ENCODE measurements around the gene ALDOA.

Gene ALDOA

GRCh38 chr16:30117768-30118167 is 52.2 kb downstream of the ALDOA start:
- no peaks in the 10 kb centered on the region for H3K9me3 ChIP-seq (ENCODE audit: control insufficient read depth, low read length)
- H3K4me1 ChIP-seq (ENCODE audit: control insufficient read depth, insufficient read depth, low read length) = peaks cover 93% of the 10 kb centered on the region
- peaks cover 20% of the 10 kb centered on the region for H3K36me3 ChIP-seq (ENCODE audit: control insufficient read depth, insufficient read depth, low read length)
- no peak overlapping the region for H3K9ac ChIP-seq (ENCODE audit: low read length)
- H3K4me3 ChIP-seq (ENCODE audit: low read length) = no peak overlapping the region
- no peaks in the 10 kb centered on the region for H3K27me3 ChIP-seq (ENCODE audit: control insufficient read depth, insufficient read depth, low read length)

DNA sequence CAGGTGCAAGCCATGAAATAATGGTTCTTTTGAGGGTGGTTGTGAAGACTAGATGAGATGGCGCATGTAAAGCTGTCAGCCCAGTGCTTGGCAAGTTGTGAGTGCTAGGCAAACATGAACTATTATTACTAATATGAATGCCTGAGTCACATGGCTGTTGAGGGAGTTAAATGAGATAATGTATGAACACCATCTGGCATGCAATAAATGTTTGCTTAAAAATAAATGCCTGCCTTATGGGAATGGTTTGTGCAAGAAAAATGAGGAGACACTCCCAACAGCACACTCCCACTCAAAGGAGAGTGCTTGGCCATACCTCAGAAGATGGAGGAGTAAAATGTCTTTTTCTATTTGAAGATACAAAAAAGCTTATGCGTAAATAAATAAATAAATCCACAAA is 53.9 kb downstream of the ALDOA start:
- Histone ChIP-seq H3K9me3 (ENCODE audit: control insufficient read depth, low read length) (no peaks in the 10 kb centered on the region), H3K4me3 (ENCODE audit: low read length) (no peak overlapping the region), H3K36me3 (ENCODE audit: control insufficient read depth, insufficient read depth, low read length) (peaks cover 20% of the 10 kb centered on the region), H3K9ac (ENCODE audit: low read length) (no peak overlapping the region), H3K27me3 (ENCODE audit: control insufficient read depth, insufficient read depth, low read length) (no peaks in the 10 kb centered on the region), H3K4me1 (ENCODE audit: control insufficient read depth, insufficient read depth, low read length) (peaks cover 88% of the 10 kb centered on the region)

All from mucosa of stomach (tissue), 1 donor.